GM21360 (cell line): ENCODE measurements around the gene KLK6.
A peak's percentile ranks its signal among the peaks of the same experiment; 100 is the strongest.

ENCODE experiments used
- ATAC-seq: cut with Tn5 transposase; IDR thresholded peaks from one replicate; pipeline ENCODE4 v1.9.1; 2021; ENCODE audit warnings: mild to moderate bottlenecking, moderate library complexity; ENCODE audit not compliant: unreplicated experiment

KLK6 gene

DNA sequence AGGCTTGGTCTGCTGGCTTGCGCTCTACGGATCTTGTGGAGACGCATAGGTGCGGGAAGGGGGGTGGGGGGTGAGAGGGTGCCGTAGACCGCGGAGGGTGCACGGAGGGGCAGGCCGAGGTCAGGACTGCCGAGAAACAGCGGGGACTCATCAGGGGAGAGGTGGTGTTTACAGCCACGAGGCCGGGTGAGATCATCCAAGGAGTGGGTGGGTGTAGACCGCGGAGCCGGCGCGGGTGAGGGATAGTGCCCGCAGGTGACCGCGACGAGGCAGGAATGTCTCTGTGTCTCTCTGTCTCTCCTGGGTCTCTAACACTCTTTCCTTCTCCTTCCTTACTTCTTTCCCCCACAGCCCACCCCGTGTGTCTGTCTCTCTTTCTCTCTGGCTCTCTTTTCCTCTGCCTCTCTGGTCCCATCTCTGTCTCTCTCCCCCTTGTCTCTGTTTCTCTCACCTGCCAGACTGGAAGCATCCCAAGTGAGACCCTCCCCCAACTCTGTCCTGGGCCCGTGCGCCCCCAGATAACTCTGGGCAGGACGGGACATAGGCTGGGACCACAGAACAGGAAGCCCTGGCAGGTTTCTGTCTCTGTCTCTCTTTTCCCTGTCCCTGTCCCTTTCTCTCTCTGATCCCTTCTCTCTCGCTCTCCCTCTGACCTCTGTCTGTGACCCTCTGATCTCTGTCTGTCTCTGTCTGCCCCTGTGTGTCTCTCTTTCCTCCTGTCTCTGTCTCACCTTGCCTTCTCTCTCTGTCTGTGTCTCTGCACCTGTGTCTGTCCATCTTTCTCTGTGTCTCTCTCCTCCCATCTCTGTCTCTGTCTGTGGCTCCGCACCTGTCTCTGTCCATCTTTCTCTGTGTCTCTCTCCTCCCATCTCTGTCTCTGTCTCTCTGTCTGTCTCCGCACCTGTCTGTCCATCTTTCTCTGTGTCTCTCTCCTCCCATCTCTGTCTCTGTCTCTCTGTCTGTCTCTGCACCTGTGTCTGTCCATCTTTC lies 56.4 kb downstream of the KLK6 start:
- no peak for ATAC-seq

GRCh38 chr19:50912102-50912599 lies 57.2 kb downstream of the KLK6 start:
- no peak for ATAC-seq

DNA sequence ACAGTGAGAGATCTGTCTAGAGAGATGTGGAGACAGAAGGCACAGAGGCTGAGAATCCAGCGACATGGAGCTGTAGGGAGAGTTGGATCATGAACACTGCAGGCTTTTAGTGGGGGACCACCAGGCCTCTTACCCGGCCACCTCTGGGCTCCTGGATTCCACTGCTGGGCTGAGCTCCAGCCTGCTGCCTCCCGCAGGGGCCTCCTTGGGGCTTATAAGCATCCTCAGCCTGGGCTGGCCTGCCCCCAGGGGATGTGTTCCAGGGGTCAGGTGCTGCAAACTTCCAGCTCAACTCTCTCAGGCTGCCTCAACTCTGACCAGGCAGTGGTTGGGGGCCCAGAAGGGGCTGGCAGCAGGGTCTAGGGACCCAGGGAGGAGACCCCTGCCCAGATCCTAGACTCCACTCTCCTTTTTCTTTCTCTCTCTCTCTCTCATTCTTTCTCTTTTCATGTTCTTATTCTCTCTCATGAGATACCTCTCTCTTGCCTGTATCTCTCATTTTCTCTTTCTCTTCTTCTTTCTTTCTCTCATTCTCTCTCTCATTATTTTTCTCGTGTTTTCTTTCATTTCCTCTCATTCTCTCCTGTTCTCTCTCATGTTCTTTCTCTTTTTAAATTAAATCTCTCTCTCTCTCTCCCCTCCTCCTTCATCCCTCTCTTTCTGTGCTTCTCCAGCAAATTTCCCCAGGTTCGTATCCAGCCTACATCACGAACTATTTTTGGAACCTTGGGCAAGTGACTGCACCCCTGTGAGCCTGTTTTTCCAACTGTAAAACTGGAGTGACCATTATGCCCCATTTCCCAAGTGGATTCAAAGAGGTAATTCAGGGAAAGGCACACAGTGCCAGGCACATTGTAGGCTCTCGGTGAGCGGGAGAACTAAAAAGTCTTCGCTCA lies 57.9 kb downstream of the KLK6 start, which contains the start of gene KLK4:
Gene KLK4 (minus strand): TSS at position 190 of the 896 bp plus-strand sequence. CDS start 657 bp downstream, outside the sequence.
- no peak for ATAC-seq

DNA sequence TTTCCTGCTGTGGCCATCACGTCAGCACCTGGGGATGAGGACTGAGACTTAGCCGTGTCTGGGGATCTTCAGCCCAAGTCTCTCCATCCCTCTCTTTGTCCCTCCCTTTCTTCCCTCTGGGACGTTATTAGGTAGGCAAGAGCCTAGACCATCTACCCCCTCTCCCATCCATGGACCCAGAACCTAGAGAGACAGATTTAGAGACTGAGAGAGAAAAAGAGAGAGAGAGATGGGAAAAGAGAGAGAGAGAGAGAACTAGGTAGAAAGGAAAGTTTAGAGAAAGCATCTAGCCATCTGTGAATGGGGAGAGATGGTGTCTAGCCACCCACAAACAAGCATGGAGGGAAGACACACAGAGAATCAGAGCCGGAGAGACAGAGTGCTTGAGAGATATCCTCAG lies 58.7 kb downstream of the KLK6 start:
- ATAC-seq: no peak

GRCh38 chr19:50909240-50910070 lies 59.9 kb downstream of the KLK6 start:
- ATAC-seq: peak; percentile 62
